Mesendoderm (in vitro differentiated cells): ENCODE results near the gene C14orf93.

Source experiments
- DNase-seq: peaks from one replicate; pipeline ENCODE4 v3.0.0; 2013
- H2AK5ac ChIP-seq: 2 replicates; pipeline ENCODE4 v1.6.1; 2013; ENCODE audit warnings: low read length, inconsistent platforms
- H2BK120ac ChIP-seq: 2 replicates; pipeline ENCODE4 v1.6.1; 2013; ENCODE audit warnings: low read depth, mild to moderate bottlenecking, low read length, moderate library complexity, mixed read lengths
- H2BK15ac ChIP-seq: replicated peaks from 2 replicates; pipeline ENCODE4 v1.6.1; 2013; ENCODE audit warnings: low read depth, mild to moderate bottlenecking, moderate library complexity
- H2BK5ac ChIP-seq: 2 replicates; pipeline ENCODE4 v1.6.1; 2013; ENCODE audit warnings: low read length, inconsistent platforms
- H3K18ac ChIP-seq: 2 replicates; pipeline ENCODE4 v1.6.1; 2013; ENCODE audit warnings: mild to moderate bottlenecking, low read length, mixed read lengths
- H3K23ac ChIP-seq: one replicate; pipeline ENCODE4 v1.6.1; 2013; ENCODE audit warnings: low read length
- H3K27ac ChIP-seq: 2 replicates; pipeline ENCODE4 v1.5.1; 2013; ENCODE audit warnings: low read depth, mild to moderate bottlenecking, inconsistent platforms, low read length, moderate library complexity
- H3K27me3 ChIP-seq: 2 replicates; pipeline ENCODE4 v1.6.1; 2013; ENCODE audit warnings: low read length, control low read depth, mild to moderate bottlenecking, inconsistent platforms; ENCODE audit not compliant: insufficient read depth, poor library complexity
- H3K36me3 ChIP-seq: 2 replicates; pipeline ENCODE4 v1.6.1; 2013; ENCODE audit warnings: low read length, inconsistent platforms; ENCODE audit not compliant: control insufficient read depth, insufficient read depth
- H3K4ac ChIP-seq: one replicate; pipeline ENCODE4 v1.6.1; 2013; ENCODE audit warnings: low read depth, mild to moderate bottlenecking, low read length, moderate library complexity
- H3K4me1 ChIP-seq: 2 replicates; pipeline ENCODE4 v1.6.1; 2013; ENCODE audit warnings: low read depth, low read length, inconsistent platforms; ENCODE audit not compliant: control insufficient read depth
- H3K4me2 ChIP-seq: 2 replicates; pipeline ENCODE4 v1.6.1; 2013; ENCODE audit warnings: low read length
- H3K4me3 ChIP-seq: 2 replicates; pipeline ENCODE4 v1.5.1; 2013; ENCODE audit warnings: mild to moderate bottlenecking, low read length
- H3K56ac ChIP-seq: one replicate; pipeline ENCODE4 v1.6.1; 2013; ENCODE audit warnings: low read length
- H3K79me1 ChIP-seq: 2 replicates; pipeline ENCODE4 v1.6.1; 2013; ENCODE audit warnings: low read length, inconsistent platforms
- H3K79me2 ChIP-seq: 2 replicates; pipeline ENCODE4 v1.6.1; 2013; ENCODE audit warnings: mild to moderate bottlenecking, low read length; ENCODE audit not compliant: control insufficient read depth, insufficient read depth
- H3K9ac ChIP-seq: 2 replicates; pipeline ENCODE4 v1.6.1; 2013; ENCODE audit warnings: low read length, inconsistent platforms
- H4K5ac ChIP-seq: one replicate; pipeline ENCODE4 v1.6.1; 2013; ENCODE audit warnings: low read length
- H4K8ac ChIP-seq: one replicate; pipeline ENCODE4 v1.6.1; 2013; ENCODE audit warnings: low read depth, mild to moderate bottlenecking, control low read depth, low read length, moderate library complexity
- WGBS: extraction: QIAGEN DNeasy Blood & Tissue Kit; methylation state at CpG from one replicate; pipeline ENCODE4 v1.1.7; 2013; ENCODE audit warnings: low lambda C conversion rate, missing lambda C conversion rate; ENCODE audit not compliant: insufficient coverage; ENCODE audit errors: extremely low coverage; 5-methylcytosine and 5-hydroxymethylcytosine counted together

C14orf93 gene

DNA sequence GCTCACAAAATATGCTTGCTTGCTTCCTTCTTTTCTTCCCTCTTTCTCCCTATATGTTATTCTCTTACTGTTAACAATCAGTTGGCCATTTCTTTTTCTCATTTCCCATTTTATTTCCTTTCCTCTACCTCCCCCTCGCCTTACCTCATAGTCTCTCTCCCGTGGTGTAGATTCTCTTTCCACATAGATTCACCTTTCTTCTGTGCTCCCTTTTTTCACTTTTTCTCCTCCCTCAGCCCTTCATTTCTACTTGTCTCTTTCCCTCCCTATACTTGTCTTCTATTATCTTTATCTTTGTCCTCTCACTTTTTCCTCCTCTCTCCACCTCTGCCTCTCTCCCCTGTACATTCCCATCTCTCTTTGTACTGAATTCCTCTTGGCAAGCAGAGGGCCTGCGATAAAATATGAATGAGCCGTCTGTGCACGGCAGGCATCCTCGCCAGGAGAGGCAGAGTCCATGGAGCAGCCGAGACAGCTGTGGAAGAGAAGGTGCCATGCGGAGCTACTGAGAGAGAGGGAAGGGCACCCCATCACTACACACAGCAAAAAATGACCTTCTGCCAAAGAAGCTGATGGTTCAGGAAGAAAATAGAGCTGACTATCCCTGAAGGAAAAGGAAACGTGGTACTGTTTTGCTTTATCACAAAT is 12.1 kb downstream of the C14orf93 start:
- Histone ChIP-seq H3K4ac (no peak overlapping the region), H2BK5ac (no peak overlapping the region), H4K5ac (no peak overlapping the region), H3K18ac (no peak overlapping the region), H2BK120ac (no peak overlapping the region), H3K56ac (no peak overlapping the region), H2AK5ac (no peak overlapping the region), H3K4me2 (no peak overlapping the region), H3K79me2 (no peaks in the 10 kb centered on the region), H2BK15ac (no peak overlapping the region), H3K27ac (no peak overlapping the region), H3K79me1 (no peaks in the 10 kb centered on the region), H3K27me3 (no peaks in the 10 kb centered on the region), H3K4me1 (peaks cover 3% of the 10 kb centered on the region), H3K9ac (no peak overlapping the region), H3K4me3 (no peak overlapping the region), H3K23ac (no peak overlapping the region), H4K8ac (no peak overlapping the region), H3K36me3 (no peaks in the 10 kb centered on the region)
- no peak for DNase-seq
- 100% methylated on average over 2 of the region's 9 CpGs for WGBS

DNA sequence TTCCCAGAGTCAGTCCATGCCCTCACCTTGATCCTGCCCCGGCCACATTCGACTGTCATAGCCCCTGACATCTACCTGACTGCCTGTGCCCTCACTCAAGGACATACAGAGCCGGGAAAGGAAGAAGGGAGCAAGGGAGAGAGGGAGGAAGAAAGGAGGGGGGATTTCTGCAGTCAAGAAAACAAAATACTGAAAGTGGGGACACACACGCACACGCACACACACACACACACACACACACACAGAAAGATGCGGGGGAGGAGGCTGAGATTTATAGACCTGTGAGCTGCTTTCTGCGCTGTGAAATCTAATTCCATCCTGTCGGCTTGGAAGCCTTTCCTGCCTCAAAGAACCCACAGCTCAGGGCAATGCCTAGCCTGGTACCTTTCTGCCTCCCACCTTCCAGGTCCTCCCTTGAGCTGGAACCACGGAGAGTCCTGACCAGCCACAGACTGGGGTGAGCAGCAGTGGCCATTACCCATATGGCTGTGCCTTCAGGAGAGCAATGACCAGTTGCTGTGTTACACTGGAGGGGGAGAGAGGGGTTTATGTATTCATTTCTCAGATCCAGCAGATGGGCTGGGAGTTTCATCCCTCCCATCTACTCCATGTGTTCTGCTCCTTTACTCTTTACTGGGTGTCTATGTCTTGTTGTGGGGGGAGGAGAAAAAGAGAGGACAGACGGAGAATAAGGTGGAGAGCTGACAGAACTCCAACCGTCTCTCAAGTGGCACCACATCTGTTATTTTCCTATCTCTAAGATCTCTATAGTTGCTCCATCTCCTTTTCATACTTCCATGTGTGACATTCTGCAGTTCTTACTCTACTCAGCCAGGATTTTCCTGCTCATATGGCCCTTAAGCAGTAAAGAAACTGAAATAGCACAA is 12.9 kb downstream of the C14orf93 start:
- Histone ChIP-seq H3K27ac (no peak overlapping the region), H3K4me1 (peaks cover 3% of the 10 kb centered on the region), H3K18ac (no peak overlapping the region), H3K79me2 (no peaks in the 10 kb centered on the region), H4K8ac (no peak overlapping the region), H2AK5ac (no peak overlapping the region), H3K36me3 (no peaks in the 10 kb centered on the region), H3K27me3 (no peaks in the 10 kb centered on the region), H3K4me3 (no peak overlapping the region), H3K9ac (no peak overlapping the region), H2BK120ac (no peak overlapping the region), H2BK15ac (no peak overlapping the region), H3K23ac (no peak overlapping the region), H3K79me1 (no peaks in the 10 kb centered on the region), H4K5ac (no peak overlapping the region), H3K4ac (no peak overlapping the region), H3K56ac (peak overlapping the region; percentile 49), H3K4me2 (no peak overlapping the region), H2BK5ac (no peak overlapping the region)
- no peak for DNase-seq
- no CpG with 5 or more reads among the region's 11 CpGs for WGBS

GRCh38 chr14:22995889-22996625 is 13.9 kb downstream of the C14orf93 start:
- Histone ChIP-seq H3K4me2 (no peak overlapping the region), H3K27ac (no peak overlapping the region), H2BK5ac (no peak overlapping the region), H3K79me2 (no peaks in the 10 kb centered on the region), H3K9ac (no peak overlapping the region), H2BK120ac (no peak overlapping the region), H3K23ac (no peak overlapping the region), H3K79me1 (no peaks in the 10 kb centered on the region), H3K36me3 (no peaks in the 10 kb centered on the region), H3K18ac (no peak overlapping the region), H4K5ac (no peak overlapping the region), H3K4me3 (no peak overlapping the region), H3K27me3 (no peaks in the 10 kb centered on the region), H2BK15ac (no peak overlapping the region), H3K56ac (peak overlapping the region; percentile 7), H2AK5ac (no peak overlapping the region), H3K4ac (no peak overlapping the region), H3K4me1 (peaks cover 3% of the 10 kb centered on the region), H4K8ac (no peak overlapping the region)
- WGBS: no CpG with 5 or more reads among the region's 9 CpGs
- DNase-seq: no peak

GRCh38 chr14:22994762-22995275 is 15.1 kb downstream of the C14orf93 start:
- Histone ChIP-seq H3K56ac (peak overlapping the region; percentile 66), H2AK5ac (no peak overlapping the region), H3K4me2 (no peak overlapping the region), H2BK120ac (no peak overlapping the region), H3K27me3 (no peaks in the 10 kb centered on the region), H4K8ac (no peak overlapping the region), H3K9ac (peak overlapping the region; percentile 29), H3K27ac (no peak overlapping the region), H2BK15ac (no peak overlapping the region), H2BK5ac (no peak overlapping the region), H3K79me1 (no peaks in the 10 kb centered on the region), H4K5ac (no peak overlapping the region), H3K4me1 (peaks cover 4% of the 10 kb centered on the region), H3K18ac (peak overlapping the region; percentile 16), H3K4me3 (no peak overlapping the region), H3K4ac (no peak overlapping the region), H3K36me3 (no peaks in the 10 kb centered on the region), H3K23ac (no peak overlapping the region), H3K79me2 (no peaks in the 10 kb centered on the region)
- DNase-seq: peak; percentile 82
- no CpG with 5 or more reads among the region's 4 CpGs for WGBS

DNA sequence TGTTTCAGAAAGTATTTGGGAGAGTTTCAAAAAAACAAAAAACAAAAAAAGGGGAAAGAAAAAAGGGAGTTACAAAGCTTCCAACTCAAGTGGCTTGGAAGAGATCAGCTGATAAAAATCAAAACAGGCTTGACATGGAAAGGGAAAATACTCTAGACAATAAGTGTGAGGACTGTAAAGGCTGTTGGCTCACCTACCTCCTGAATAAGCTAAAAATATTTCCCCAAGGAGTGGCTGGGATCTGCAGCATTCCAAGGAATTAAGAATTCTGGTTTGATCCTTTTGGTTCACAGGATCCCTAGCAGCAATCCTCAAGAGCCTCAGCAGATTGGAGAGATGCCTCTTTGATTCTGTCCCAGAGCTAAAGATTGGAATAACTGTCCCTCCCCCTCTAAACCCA is 16.4 kb downstream of the C14orf93 start:
- Histone ChIP-seq H3K56ac (peak overlapping the region; percentile 74), H3K36me3 (no peaks in the 10 kb centered on the region), H3K79me1 (no peaks in the 10 kb centered on the region), H2AK5ac (peak overlapping the region; percentile 92), H4K5ac (no peak overlapping the region), H2BK5ac (no peak overlapping the region), H3K79me2 (no peaks in the 10 kb centered on the region), H3K18ac (no peak overlapping the region), H3K4ac (no peak overlapping the region), H3K4me3 (no peak overlapping the region), H3K4me1 (peaks cover 9% of the 10 kb centered on the region), H3K27ac (peak overlapping the region; percentile 4), H2BK15ac (no peak overlapping the region), H3K27me3 (no peaks in the 10 kb centered on the region), H4K8ac (no peak overlapping the region), H2BK120ac (no peak overlapping the region), H3K23ac (no peak overlapping the region), H3K9ac (no peak overlapping the region), H3K4me2 (no peak overlapping the region)
- peak; percentile 68 for DNase-seq
